ENCODE results near the gene ASCC2.

Gene ASCC2

GRCh38 chr22:29787371-29787980, 50.6 kb downstream of the ASCC2 start:
- Histone ChIP-seq H3K9me3 (ENCODE audit: low read length) (no peaks in the 10 kb centered on the region), H3K27me3 (ENCODE audit: insufficient read depth, low read length) (no peaks in the 10 kb centered on the region), H2AFZ (ENCODE audit: low read depth, low read length) (no peak overlapping the region), H3K4me1 (ENCODE audit: insufficient read depth, low read length) (no peaks in the 10 kb centered on the region), H3K36me3 (ENCODE audit: insufficient read depth, low read length) (peaks cover 41% of the 10 kb centered on the region), H3K4me3 (ENCODE audit: low read length) (no peak overlapping the region)

- peaks cover 32% of the 10 kb centered on the region for H3K36me3 ChIP-seq (ENCODE audit: insufficient read depth, low read length)
Observed at GRCh38 chr22:29786031-29786430, 52.0 kb downstream of the ASCC2 start.

GRCh38 chr22:29784451-29785361, 53.4 kb downstream of the ASCC2 start:
- Histone ChIP-seq H2AFZ (ENCODE audit: low read depth, low read length) (no peak overlapping the region), H3K27me3 (ENCODE audit: insufficient read depth, low read length) (no peaks in the 10 kb centered on the region), H3K4me1 (ENCODE audit: insufficient read depth, low read length) (peaks cover 12% of the 10 kb centered on the region), H3K36me3 (ENCODE audit: insufficient read depth, low read length) (peaks cover 20% of the 10 kb centered on the region), H3K9me3 (ENCODE audit: low read length) (no peaks in the 10 kb centered on the region), H3K4me3 (ENCODE audit: low read length) (no peak overlapping the region)

More at GRCh38 chr22:29786031-29786430, 52.0 kb downstream of the ASCC2 start:
- Histone ChIP-seq H3K9me3 (ENCODE audit: low read length) (no peaks in the 10 kb centered on the region), H3K4me3 (ENCODE audit: low read length) (no peak overlapping the region), H3K4me1 (ENCODE audit: insufficient read depth, low read length) (peaks cover 3% of the 10 kb centered on the region), H3K27me3 (ENCODE audit: insufficient read depth, low read length) (no peaks in the 10 kb centered on the region), H2AFZ (ENCODE audit: low read depth, low read length) (no peak overlapping the region)

- Histone ChIP-seq H2AFZ (ENCODE audit: low read depth, low read length) (no peak overlapping the region), H3K27me3 (ENCODE audit: insufficient read depth, low read length) (no peaks in the 10 kb centered on the region), H3K4me3 (ENCODE audit: low read length) (no peak overlapping the region), H3K9me3 (ENCODE audit: low read length) (no peaks in the 10 kb centered on the region), H3K36me3 (ENCODE audit: insufficient read depth, low read length) (no peaks in the 10 kb centered on the region), H3K4me1 (ENCODE audit: insufficient read depth, low read length) (peaks cover 28% of the 10 kb centered on the region)
Observed at GRCh38 chr22:29782061-29782845, 55.8 kb downstream of the ASCC2 start.

- no peaks in the 10 kb centered on the region for H3K27me3 ChIP-seq (ENCODE audit: insufficient read depth, low read length)
- peaks cover 28% of the 10 kb centered on the region for H3K4me1 ChIP-seq (ENCODE audit: insufficient read depth, low read length)
- H3K36me3 ChIP-seq (ENCODE audit: insufficient read depth, low read length): no peaks in the 10 kb centered on the region
- peak overlapping the region; percentile 10 for H2AFZ ChIP-seq (ENCODE audit: low read depth, low read length)
- H3K9me3 ChIP-seq (ENCODE audit: low read length): no peaks in the 10 kb centered on the region
- H3K4me3 ChIP-seq (ENCODE audit: low read length): no peak overlapping the region
Observed at GRCh38 chr22:29780748-29781676, 57.1 kb downstream of the ASCC2 start.

GRCh38 chr22:29780220-29780619, 57.9 kb downstream of the ASCC2 start:
- Histone ChIP-seq H3K4me1 (ENCODE audit: insufficient read depth, low read length) (peaks cover 28% of the 10 kb centered on the region), H3K36me3 (ENCODE audit: insufficient read depth, low read length) (no peaks in the 10 kb centered on the region)

GRCh38 chr22:29773233-29773632, 64.8 kb downstream of the ASCC2 start:
- Histone ChIP-seq H3K27me3 (ENCODE audit: insufficient read depth, low read length) (no peaks in the 10 kb centered on the region), H3K9me3 (ENCODE audit: low read length) (no peaks in the 10 kb centered on the region), H3K4me1 (ENCODE audit: insufficient read depth, low read length) (peaks cover 5% of the 10 kb centered on the region), H3K36me3 (ENCODE audit: insufficient read depth, low read length) (peaks cover 17% of the 10 kb centered on the region), H3K4me3 (ENCODE audit: low read length) (no peak overlapping the region), H2AFZ (ENCODE audit: low read depth, low read length) (no peak overlapping the region)

More at GRCh38 chr22:29780220-29780619, 57.9 kb downstream of the ASCC2 start:
- Histone ChIP-seq H3K4me3 (ENCODE audit: low read length) (no peak overlapping the region), H3K27me3 (ENCODE audit: insufficient read depth, low read length) (no peaks in the 10 kb centered on the region), H2AFZ (ENCODE audit: low read depth, low read length) (no peak overlapping the region), H3K9me3 (ENCODE audit: low read length) (no peaks in the 10 kb centered on the region)

GRCh38 chr22:29772170-29772641, 65.9 kb downstream of the ASCC2 start:
- Histone ChIP-seq H2AFZ (ENCODE audit: low read depth, low read length) (no peak overlapping the region), H3K27me3 (ENCODE audit: insufficient read depth, low read length) (no peaks in the 10 kb centered on the region), H3K4me1 (ENCODE audit: insufficient read depth, low read length) (peaks cover 7% of the 10 kb centered on the region), H3K9me3 (ENCODE audit: low read length) (no peaks in the 10 kb centered on the region), H3K4me3 (ENCODE audit: low read length) (no peak overlapping the region), H3K36me3 (ENCODE audit: insufficient read depth, low read length) (peaks cover 17% of the 10 kb centered on the region)

GRCh38 chr22:29769723-29770321, 68.3 kb downstream of the ASCC2 start:
- Histone ChIP-seq H3K4me3 (ENCODE audit: low read length) (no peak overlapping the region), H2AFZ (ENCODE audit: low read depth, low read length) (no peak overlapping the region), H3K4me1 (ENCODE audit: insufficient read depth, low read length) (peaks cover 16% of the 10 kb centered on the region), H3K9me3 (ENCODE audit: low read length) (no peaks in the 10 kb centered on the region), H3K27me3 (ENCODE audit: insufficient read depth, low read length) (no peaks in the 10 kb centered on the region), H3K36me3 (ENCODE audit: insufficient read depth, low read length) (peaks cover 17% of the 10 kb centered on the region)

- Histone ChIP-seq H3K4me3 (ENCODE audit: low read length) (peak overlapping the region; percentile 67), H3K4me1 (ENCODE audit: insufficient read depth, low read length) (peaks cover 16% of the 10 kb centered on the region), H3K9me3 (ENCODE audit: low read length) (no peaks in the 10 kb centered on the region), H3K36me3 (ENCODE audit: insufficient read depth, low read length) (peaks cover 17% of the 10 kb centered on the region), H2AFZ (ENCODE audit: low read depth, low read length) (no peak overlapping the region), H3K27me3 (ENCODE audit: insufficient read depth, low read length) (no peaks in the 10 kb centered on the region)
Observed at GRCh38 chr22:29768052-29768693, 69.9 kb downstream of the ASCC2 start.

GRCh38 chr22:29767171-29768051, 70.7 kb downstream of the ASCC2 start, which contains the start of gene UQCR10:
Gene UQCR10 (plus strand): TSS chr22:29767369. CDS start chr22:29767399, 30 bp downstream.
- H3K36me3 ChIP-seq (ENCODE audit: insufficient read depth, low read length): peaks cover 17% of the 10 kb centered on the region
- H2AFZ ChIP-seq (ENCODE audit: low read depth, low read length): peak within 1 kb of the TSS; percentile 17
- peak within 1 kb of the TSS; percentile 67 for H3K4me3 ChIP-seq (ENCODE audit: low read length)
- no peaks in the 10 kb centered on the region for H3K9me3 ChIP-seq (ENCODE audit: low read length)
- no peaks in the 10 kb centered on the region for H3K27me3 ChIP-seq (ENCODE audit: insufficient read depth, low read length)
- peaks cover 16% of the 10 kb centered on the region for H3K4me1 ChIP-seq (ENCODE audit: insufficient read depth, low read length)
